ENCODE data around the gene ARL15. TPM values are rescaled to one million over a fixed set of nuclear protein-coding genes. Genes with fewer than 3 reads are reported as not detected.

The ARL15 gene
- total RNA-seq, 1 experiment from 2014 or later: 15.7 TPM

DNA sequence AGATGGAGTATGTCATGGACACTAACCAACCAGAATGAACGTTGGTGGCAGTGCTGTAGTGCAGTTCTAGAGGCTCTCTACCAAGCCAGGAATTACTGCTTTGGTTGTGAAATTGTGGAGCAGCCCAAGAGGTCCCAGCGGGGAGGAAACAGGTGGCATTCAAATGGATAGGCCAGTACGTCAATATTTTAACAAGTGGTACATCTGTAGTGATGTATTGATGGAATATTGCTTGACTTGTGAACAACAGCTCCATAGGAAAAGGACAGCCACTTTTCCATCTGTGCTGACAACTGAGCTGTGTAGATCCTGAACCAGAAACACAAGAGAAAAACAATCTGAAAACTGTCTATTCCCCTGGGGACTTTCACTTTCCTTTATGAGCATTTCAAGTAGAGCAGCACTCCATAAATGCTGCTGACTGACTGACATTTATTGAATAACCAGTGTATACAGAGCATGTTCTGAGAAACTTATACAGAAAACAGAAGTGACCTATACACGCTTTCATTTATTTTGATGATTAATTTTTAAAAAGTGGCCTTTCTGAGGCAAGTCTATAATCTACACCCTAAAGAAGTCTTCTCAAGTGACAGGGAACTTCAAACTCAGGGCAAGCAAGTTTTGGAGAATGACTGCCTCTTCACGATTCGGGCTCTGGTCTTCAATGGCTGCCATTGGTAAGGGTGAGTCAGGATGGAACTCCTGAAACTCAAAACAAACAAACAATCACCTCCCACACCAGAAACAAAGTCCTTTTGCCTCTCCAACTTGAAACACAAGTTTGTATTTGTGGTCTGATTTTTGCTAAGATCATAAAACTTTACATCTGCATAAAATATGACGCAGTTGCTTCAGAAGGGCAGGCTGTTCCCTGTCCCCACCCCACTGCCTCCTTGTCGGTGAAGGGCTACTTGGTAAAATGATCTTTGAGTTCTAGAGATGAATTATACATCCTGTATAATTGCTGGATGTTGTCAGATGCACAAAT, 387.6 kb downstream of the ARL15 start:
- DNase-seq (ENCODE audit: extremely low read depth, low read depth): no peak

DNA sequence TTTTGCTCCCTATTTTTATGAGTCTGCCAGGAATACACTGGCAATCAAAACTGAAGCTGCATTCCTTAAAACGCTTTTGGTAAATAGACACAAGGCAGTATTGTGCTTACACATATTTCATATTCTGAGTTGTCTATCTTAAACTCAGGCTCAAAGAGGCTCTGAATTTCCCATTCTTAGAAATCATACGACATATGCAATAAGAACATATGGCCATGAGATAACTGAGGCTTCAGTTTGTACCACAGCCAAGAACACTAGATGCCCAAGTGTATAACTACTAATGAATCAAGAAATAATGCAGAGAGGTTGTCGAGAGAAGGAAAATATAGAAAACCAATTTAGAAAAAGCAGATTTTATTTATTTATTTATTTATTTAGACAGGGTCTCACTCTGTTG, 392.5 kb downstream of the ARL15 start:
- no peak for DNase-seq (ENCODE audit: extremely low read depth, low read depth)

DNA sequence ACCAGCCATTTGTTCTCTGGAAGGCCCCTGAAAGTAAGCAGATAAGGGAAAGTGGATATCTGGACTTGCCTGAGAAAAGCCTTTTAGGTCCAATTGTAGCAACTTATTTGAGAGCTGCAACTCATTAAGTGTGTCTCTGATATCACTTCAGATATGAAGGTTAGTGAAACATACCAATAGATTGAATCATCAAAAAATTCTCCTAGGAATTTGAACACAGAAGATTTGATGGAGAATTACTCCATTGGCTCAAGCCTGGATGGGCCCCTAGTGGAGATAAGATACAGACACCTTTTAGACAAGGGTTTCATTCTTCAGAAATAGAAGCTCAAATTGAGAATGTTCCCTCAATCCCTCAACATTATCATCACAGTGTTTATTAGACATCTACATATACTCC, 393.3 kb downstream of the ARL15 start:
- no peak for DNase-seq (ENCODE audit: extremely low read depth, low read depth)

DNA sequence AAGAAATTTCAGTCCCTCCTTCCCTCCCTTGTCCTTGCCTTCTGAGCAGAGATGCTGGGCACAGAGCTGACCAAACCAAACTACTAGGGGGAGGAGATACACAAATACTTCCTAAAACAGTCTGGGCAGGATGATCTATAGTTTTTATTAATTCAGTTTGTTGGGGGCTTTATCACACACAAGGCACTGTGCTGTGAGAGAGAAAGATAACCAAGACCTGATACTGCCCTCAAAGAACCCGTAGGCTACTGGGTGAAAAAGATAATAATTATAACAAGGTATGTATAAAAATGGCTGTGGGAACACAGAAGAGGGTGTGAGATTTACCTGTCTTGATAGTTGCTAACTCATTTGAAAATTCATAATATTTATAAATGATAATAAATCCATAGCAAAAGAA, 395.3 kb downstream of the ARL15 start:
- DNase-seq (ENCODE audit: extremely low read depth, low read depth): no peak

DNA sequence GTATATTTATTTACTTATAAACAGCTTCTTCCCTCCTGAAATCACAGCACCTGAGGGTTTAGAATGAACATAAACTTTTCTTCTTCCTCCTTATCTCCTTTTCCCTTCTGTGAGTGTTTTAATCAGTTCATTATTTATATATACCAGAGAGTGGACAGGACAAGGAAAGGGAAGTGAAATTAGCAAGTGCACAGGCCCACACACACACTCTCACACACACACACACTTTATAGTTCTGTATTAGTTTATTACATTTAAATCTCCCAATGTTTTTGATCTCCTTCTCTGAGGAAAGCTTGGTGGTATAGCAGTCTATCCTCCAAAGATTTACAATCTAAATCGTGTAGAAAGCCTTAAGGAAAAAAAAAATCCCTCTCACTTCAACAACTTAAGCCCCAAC, 396.4 kb downstream of the ARL15 start:
- no peak for DNase-seq (ENCODE audit: extremely low read depth, low read depth)

DNA sequence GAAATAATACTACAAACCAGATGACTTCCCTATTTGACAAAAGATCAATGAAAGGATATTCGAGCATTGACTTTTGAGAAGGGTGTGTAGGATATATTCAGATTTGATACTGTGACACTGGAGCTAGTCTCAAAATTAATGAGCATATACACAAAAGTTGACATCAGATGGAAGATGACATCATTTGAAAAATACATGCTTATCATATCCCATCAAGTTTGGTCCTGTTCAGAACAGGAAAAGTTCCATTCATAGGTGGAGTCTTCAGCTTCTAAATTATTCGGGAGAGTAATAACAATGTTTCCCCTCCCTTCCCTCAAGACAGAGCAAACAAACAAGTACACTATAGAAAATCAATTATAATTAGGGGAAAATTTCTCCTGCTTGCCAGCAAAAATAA, 401.6 kb downstream of the ARL15 start:
- no peak for DNase-seq (ENCODE audit: extremely low read depth, low read depth)

DNA sequence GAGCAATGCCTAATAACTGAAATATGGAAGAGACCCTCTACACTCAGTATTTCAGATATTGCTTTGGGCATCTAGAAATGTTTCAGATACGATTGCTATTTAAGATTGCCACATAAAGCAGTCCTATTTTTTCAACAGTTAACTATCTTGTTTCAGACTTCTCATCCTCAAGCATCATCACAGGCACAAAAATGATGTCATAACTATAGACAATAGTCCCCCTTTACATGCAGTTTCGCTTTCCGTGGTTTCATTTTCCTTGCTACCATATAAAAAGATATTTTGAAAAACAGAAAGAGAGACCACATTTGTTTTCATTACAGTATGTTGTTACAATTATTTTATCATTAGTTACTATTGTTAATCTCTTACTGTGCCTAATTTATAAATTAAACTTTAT, 402.5 kb downstream of the ARL15 start:
- no peak for DNase-seq (ENCODE audit: extremely low read depth, low read depth)

DNA sequence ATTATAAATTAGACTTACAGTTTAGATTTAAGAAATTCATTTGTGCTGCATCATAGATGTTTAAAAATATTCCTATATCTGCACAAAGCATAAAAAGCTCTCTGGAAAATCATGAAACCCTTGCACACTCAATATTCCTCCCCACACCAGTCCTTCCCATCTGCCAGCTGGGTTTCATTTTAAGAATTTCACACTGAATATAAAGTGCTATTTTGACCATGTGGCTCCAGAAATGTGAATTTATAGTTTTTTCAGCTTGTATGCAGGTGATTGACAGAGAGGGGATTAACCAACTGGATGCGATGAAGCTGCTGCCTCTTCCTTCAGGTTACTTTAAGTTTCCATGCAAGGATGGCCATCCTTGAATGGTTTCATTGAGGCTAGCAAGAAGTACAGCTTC, 403.6 kb downstream of the ARL15 start:
- DNase-seq (ENCODE audit: extremely low read depth, low read depth): no peak

DNA sequence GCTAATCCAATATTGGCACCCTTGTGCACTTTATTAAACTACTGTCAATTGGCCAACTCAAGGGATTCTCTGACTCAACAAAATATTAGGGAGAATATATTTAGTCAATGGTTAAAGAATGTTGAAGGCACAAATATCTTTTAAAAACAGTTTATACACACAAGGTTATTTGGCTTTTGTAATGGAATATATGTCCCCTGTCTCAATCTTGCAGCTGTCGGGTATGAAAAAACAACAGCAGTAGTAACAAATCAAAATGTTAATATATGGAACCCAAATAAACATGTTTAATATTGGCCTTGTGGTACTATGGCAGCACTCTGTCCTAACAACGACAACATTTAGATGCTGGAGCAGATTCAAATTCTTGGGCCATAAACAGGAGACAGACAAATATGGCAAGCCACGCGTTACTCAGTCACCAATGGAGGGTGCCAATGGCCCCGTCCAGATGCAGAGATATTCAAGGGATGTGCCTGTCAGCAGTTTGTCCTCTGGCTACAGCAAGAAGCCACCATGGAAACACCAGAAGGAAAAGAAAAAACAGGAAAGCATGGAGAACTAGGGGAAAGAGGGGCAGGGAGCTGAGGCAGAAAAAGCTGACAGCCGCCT, 408.0 kb downstream of the ARL15 start:
- DNase-seq (ENCODE audit: extremely low read depth, low read depth): no peak

DNA sequence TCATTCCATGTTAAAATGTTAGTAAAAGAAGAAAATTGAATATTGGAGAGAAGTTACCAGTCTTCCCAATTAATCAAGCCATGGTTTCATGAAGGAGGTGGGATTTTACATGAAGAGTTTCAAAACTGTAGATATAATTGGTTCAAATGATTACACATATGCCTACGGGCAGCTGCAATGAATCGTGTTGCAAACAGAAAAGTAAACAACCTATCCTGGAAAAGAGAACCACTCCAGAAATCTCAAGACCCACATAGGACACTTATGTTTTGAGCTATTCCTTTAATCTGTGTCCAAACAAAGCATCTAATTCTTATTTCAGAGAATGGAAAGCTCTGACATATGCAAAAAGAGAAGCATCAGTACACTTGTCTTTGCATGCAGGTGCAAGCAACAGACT, 409.7 kb downstream of the ARL15 start:
- DNase-seq (ENCODE audit: extremely low read depth, low read depth): no peak

DNA sequence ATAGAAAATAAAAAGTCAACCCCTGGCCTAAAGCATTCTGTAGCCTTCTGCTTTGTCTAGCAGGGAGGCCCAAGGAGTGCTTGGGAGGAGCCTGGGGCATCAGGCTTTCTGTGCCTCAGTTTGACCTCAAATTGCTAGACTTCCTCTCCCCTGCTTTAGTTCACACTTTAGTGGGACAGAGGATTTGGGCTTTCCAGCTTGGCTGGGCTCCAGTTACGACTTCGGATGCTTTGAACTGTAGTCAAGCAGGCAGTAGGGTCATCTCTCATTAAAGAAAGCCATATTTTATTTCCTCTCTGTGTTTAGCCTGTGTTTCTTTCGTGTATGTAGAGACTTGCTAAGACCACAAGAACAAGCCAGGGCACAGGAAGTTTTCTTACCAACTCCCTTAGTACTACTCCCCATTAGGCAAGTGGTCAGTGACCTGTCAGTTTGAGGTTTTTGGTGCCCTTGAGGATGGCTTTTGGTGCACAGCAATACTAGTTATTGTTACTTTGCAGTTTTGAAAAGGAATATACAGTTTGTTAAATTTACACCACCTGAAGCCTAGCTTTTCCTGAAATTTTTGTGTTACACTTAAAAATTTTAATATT, 415.2 kb downstream of the ARL15 start:
- no peak for DNase-seq (ENCODE audit: extremely low read depth, low read depth)

DNA sequence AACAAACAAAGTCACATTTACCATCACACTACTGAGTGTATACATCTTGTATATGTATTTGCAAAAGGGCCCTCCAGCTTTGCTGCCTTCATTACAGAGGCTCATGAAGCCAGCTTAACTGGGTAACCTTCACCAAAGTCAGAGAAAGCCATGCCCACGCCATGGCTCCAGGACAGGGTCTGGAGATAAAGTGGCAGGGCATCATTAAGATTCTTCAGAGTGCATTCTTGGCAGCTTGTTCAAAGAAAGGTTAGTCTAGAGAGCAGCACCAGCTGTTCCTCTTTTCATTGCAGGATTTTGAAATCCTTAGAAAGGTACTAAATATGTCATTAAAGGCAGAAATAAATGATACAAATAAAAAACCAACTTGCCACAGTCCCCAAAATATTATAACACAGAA, 416.7 kb downstream of the ARL15 start:
- DNase-seq (ENCODE audit: extremely low read depth, low read depth): no peak

DNA sequence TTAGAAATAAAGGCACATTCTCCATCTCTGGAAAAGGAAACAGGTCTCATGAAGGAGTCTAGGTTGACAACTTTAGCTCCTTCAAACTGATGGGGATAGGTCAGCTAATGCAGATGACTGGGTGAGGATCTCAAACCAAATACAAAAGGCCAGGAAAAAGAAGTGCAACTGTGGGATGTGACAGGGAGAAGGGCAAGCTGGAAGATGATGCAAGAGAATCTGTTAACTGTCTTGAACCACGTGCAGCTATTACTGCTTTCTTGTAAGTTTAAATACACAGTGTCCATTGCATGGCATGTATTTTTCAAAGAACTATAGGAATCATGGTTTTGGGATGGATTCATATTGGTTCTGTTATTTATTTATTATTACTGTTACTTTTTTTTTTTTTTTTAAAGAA, 418.1 kb downstream of the ARL15 start:
- no peak for DNase-seq (ENCODE audit: extremely low read depth, low read depth)

DNA sequence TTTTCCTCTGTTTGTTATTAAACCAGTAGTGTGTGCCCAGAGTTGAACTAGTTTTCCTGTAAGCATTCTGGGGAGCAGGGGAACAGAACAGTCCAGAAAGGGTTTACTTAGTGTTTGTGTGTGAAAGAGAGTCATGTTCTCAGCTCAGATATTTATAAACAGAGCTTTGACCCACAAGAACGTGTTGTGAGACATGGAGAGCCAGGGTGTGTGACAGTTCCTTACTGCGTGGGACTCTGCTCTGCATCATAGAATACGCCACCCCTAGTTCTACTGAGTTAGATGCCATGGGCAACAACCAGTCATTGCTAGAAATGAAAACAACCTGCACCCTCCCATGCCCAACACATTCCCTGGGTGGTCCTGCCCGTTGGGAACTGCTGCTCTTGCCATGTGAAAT, 419.2 kb downstream of the ARL15 start:
- DNase-seq (ENCODE audit: extremely low read depth, low read depth): no peak

DNA sequence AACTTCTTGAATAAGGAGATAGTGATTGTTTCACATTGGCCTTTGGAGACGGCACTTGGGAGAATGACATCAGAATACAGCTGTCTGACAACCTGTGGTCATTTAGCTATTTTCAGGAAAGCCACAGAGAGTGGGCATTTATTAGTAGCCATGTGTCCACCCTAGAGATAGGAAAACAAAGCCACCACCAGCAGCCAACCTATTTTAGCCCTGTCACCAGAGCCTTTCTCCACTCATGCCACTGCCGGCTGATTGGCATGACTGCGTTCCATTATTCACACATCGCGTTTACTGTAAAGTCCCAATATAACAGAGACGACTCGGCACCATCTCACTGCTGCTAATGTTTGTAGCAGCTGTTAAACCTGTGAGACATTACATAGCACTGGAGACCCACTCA, 419.9 kb downstream of the ARL15 start:
- no peak for DNase-seq (ENCODE audit: extremely low read depth, low read depth)

DNA sequence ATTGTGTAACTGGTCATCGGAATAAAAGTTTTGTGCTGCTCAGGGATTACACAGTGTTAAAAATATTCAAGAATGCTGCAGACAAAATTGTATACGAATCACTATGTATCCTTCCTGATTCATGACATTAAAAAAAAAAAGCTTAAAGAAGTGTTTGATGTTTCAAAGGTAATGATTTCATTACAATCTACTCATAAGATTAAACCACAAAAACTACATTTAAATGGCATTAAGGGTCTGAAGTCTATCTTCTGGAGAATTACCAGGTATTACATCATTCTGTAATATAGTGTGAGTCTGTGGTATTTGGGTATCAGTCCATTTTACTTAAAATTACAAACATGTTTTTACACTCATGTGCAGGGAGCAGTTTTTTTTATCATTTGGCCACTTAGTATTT, 425.5 kb downstream of the ARL15 start:
- DNase-seq (ENCODE audit: extremely low read depth, low read depth): no peak

DNA sequence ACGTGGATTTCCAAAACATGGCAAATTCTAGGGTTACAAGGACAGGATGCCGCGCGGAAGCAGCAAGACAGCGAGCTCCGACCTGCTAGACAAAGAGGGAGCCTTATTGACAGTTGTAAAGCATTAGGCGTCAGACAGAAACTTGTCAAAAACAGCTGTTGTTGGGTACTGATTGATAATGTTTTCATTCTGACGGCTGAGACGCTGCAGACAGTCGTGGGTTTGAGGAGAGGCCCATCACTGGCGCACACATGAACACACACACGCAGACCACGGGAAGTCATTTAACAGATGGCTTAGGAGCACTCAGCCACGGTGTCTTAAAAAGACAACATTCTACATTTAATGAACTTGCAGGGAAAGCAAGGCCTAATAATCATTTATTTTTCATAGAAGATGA, 426.0 kb downstream of the ARL15 start:
- DNase-seq (ENCODE audit: extremely low read depth, low read depth): no peak

DNA sequence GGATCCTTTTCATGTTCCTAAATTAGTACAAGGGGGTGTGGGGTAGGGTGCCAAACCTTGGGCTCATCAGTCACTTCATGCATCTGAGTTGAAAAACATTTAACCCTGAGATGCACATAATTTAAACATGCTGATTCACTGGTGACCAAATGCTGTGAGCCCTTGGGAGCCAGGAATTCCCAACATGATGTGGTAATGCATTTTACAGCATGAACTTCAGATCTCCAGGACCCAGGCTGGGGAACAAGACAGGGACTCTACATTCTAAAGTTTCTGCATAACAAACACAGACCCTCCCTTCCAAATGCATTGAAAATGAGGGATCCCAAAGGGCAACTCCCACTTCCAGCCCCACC, 427.7 kb downstream of the ARL15 start:
- DNase-seq (ENCODE audit: extremely low read depth, low read depth): no peak

DNA sequence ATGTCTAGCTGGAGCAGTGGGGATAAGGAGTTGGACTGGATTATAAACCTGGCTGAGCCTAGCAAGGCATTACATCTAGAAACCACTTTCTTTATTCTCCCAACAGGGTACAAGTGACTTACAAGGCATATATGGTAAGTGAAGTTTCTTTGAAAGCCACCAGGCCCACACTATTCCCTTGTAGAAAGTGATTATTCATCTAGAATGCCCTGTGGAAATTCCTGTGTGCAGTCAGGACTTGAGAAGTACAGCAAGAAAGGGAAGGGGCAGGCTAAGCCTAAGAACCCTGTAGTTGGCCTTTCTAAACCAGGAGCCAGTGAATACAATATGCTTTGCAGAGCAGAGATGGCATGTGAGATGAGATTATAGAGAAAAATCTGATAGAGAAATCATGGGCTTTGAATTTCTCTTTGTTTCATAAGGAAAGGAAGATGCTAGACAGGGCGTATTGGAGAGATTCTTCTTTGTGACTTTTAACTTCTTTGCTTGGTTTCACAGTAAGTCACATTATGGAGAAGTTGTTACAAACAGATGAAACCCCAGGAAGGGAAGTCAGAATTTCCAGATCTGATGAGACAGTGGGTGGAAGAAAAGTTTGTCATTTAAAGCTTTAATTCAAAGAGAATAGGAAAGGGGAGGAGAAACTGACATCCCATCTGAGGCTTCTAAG, 428.2 kb downstream of the ARL15 start:
- DNase-seq (ENCODE audit: extremely low read depth, low read depth): no peak

DNA sequence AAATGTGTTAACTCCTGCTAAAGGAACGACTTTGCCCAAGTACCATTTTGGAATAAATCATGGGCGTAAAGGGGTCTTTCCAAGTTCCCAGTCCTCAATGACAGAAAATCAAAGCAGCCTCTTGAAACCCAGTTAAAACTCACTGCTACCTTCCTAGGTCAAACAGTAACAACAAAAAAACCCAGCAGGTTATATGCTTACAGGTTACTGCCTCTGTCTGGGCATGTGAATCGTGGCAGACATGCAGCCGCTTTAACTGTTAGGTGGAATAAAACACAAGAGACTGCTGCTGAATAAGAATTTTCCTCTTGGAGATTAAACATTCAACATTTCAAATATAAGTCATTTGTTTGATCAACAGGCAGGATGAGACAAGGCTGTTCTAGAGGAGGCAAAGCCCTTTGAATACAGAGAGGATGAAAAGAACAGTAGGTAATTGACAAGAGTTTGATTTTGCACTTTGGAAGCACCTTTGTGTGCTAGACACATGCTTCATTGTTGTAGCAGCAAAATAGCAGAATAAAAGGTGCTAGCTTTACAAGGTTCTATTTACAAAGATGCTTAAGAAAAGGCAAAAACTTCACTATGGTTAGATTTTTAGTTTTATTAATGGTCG, 430.6 kb downstream of the ARL15 start:
- no peak for DNase-seq (ENCODE audit: extremely low read depth, low read depth)

DNA sequence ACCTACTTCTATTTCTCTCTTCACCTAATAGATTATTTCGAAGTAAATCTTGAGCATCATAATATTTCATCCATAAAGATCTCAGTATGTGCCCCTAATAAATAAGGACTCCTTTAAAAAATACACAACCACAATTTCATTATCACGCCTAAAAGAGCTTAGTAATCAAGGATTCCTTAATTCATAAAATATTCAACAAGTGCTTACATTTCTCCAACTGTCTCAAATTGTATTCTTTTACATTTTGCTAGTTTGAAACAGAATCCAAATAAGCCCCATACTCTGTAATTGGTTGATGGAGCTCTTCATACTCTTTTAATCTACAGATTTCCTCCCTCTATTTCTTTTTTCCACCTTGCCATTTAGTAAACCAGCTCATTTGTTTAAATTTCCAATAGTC, 432.4 kb downstream of the ARL15 start:
- no peak for DNase-seq (ENCODE audit: extremely low read depth, low read depth)

Measured in NCI-H460 (cell line).